Esophagus muscularis mucosa (tissue), 3 donors: Measurements from ENCODE around the gene RUNX1.
"Not testable (repeated sequence)": the region's sequence is repeated elsewhere in the genome, so short reads cannot be mapped to it uniquely, and the experiment has no call there.

Source experiments
- CTCF ChIP-seq, 3 experiments: fragments of 200-600 bp in 2 of 3; fragments of 450-650 bp in 1 of 3; sonication (generic) in 2 of 3; IDR thresholded peaks; one replicate each; pipeline ENCODE4 v1.5.1; 2017 to 2019; ENCODE audit warnings: antibody characterized with exemption in 3 of 3, mild to moderate bottlenecking in 2 of 3, moderate library complexity in 1 of 3
- POLR2AphosphoS5 ChIP-seq, 2 donors: sonication (generic); formaldehyde crosslinking; IDR thresholded peaks; one replicate each; pipeline ENCODE4 v1.6.1; 2017; ENCODE audit warnings: antibody characterized with exemption in 2 of 2

- not testable (repeated sequence) for TF ChIP-seq CTCF, POLR2AphosphoS5 (IDR thresholded peaks at IDR 0.05)
These were observed 55.6 kb downstream of the RUNX1 start for GRCh38 chr21:34993521-34993921.
